Glutamatergic neuron (in vitro differentiated cells): ENCODE measurements around the gene ZNF316. TPM values are rescaled to one million over a fixed set of nuclear protein-coding genes. Genes with fewer than 3 reads are reported as not detected.

Experiments
- DNase-seq: peaks from one replicate; pipeline ENCODE4 v3.0.0; 2022
- H3K27ac Mint-ChIP-seq: one replicate; pipeline ENCODE4 v1.8.0; 2020; ENCODE audit warnings: mild to moderate bottlenecking, mixed read lengths, inconsistent platforms; ENCODE audit not compliant: unreplicated experiment
- H3K27me3 Mint-ChIP-seq: one replicate; pipeline ENCODE4 v1.8.0; 2020; ENCODE audit warnings: mild to moderate bottlenecking, moderate library complexity, mixed read lengths, inconsistent platforms; ENCODE audit not compliant: unreplicated experiment
- H3K36me3 Mint-ChIP-seq: one replicate; pipeline ENCODE4 v1.8.0; 2020; ENCODE audit warnings: mild to moderate bottlenecking, mixed read lengths, inconsistent platforms; ENCODE audit not compliant: unreplicated experiment
- H3K4me1 Mint-ChIP-seq: one replicate; pipeline ENCODE4 v1.8.0; 2020; ENCODE audit warnings: mild to moderate bottlenecking, low read depth, mixed read lengths, inconsistent platforms; ENCODE audit not compliant: unreplicated experiment
- H3K4me3 Mint-ChIP-seq: one replicate; pipeline ENCODE4 v1.8.0; 2020; ENCODE audit warnings: mild to moderate bottlenecking, mixed read lengths, inconsistent platforms; ENCODE audit not compliant: unreplicated experiment
- H3K9me3 Mint-ChIP-seq: one replicate; pipeline ENCODE4 v1.8.0; 2020; ENCODE audit warnings: mild to moderate bottlenecking, moderate library complexity, mixed read lengths, inconsistent platforms; ENCODE audit not compliant: unreplicated experiment
- CTCF ChIP-seq: fragments of 200-600 bp; sonication (generic); IDR thresholded peaks from one replicate; pipeline ENCODE4 v1.5.0; 2021; ENCODE audit not compliant: partially characterized antibody, unreplicated experiment
- total RNA-seq: library from RNA; stranded (reverse); fragmentation: NEBNext Ultra II Directional; extraction: Animal tissue kit (Norgen Biotek cat#: 25700); gene quantifications from one replicate; pipeline ENCODE4 v1.2.1, GENCODE V29; 2021; ENCODE audit not compliant: unreplicated experiment

ZNF316 gene
- total RNA-seq, 1 donor from 2014 or later, result 51.1 TPM

GRCh38 chr7:6608081-6608480 lies 29.0 kb upstream of the ZNF316 start:
- Mint-ChIP-seq H3K4me3 (no peak overlapping the region), H3K9me3 (peaks cover 2% of the 10 kb centered on the region), H3K27me3 (peaks cover 8% of the 10 kb centered on the region), H3K36me3 (no peaks in the 10 kb centered on the region), H3K4me1 (no peaks in the 10 kb centered on the region), H3K27ac (no peak overlapping the region)
- TF ChIP-seq CTCF, result no peak
- no peak for DNase-seq

- Mint-ChIP-seq H3K4me1 (no peaks in the 10 kb centered on the region), H3K27me3 (peaks cover 8% of the 10 kb centered on the region), H3K36me3 (no peaks in the 10 kb centered on the region), H3K27ac (no peak overlapping the region), H3K9me3 (peaks cover 2% of the 10 kb centered on the region), H3K4me3 (no peak overlapping the region)
- TF ChIP-seq CTCF, result no peak
- DNase-seq, result no peak
Observed at GRCh38 chr7:6608794-6609193, 28.3 kb upstream of the ZNF316 start.

GRCh38 chr7:6612819-6613218 lies 24.3 kb upstream of the ZNF316 start:
- Mint-ChIP-seq H3K4me1 (peaks cover 2% of the 10 kb centered on the region), H3K9me3 (peaks cover 3% of the 10 kb centered on the region), H3K36me3 (no peaks in the 10 kb centered on the region), H3K27me3 (peaks cover 8% of the 10 kb centered on the region), H3K27ac (no peak overlapping the region), H3K4me3 (no peak overlapping the region)
- no peak for TF ChIP-seq CTCF
- no peak for DNase-seq

GRCh38 chr7:6613706-6614105 lies 23.4 kb upstream of the ZNF316 start:
- DNase-seq, result no peak
- no peak overlapping the region for H3K4me3 Mint-ChIP-seq
- H3K27ac Mint-ChIP-seq, result no peak overlapping the region
- H3K27me3 Mint-ChIP-seq, result peaks cover 8% of the 10 kb centered on the region
- peaks cover 3% of the 10 kb centered on the region for H3K9me3 Mint-ChIP-seq
- no peak for TF ChIP-seq CTCF
- H3K36me3 Mint-ChIP-seq, result no peaks in the 10 kb centered on the region
- peaks cover 2% of the 10 kb centered on the region for H3K4me1 Mint-ChIP-seq

GRCh38 chr7:6614953-6615722 lies 22.0 kb upstream of the ZNF316 start, which contains the start of gene ZNF853:
TSS of gene ZNF853 (plus strand) at chr7:6615610. CDS start at chr7:6616175, 565 bp downstream.
- DNase-seq, result peak; percentile 58
- peak within 1 kb of the TSS; percentile 84 for H3K4me3 Mint-ChIP-seq
- H3K27me3 Mint-ChIP-seq, result peaks cover 8% of the 10 kb centered on the region
- no peak for TF ChIP-seq CTCF
- H3K36me3 Mint-ChIP-seq, result peaks cover 2% of the 10 kb centered on the region
- peak within 1 kb of the TSS; percentile 11 for H3K27ac Mint-ChIP-seq
- H3K9me3 Mint-ChIP-seq, result peaks cover 3% of the 10 kb centered on the region
- peaks cover 2% of the 10 kb centered on the region for H3K4me1 Mint-ChIP-seq
